SH-SY5Y (cell line): ENCODE data around the gene GPX5.

Experiments
- GATA2 ChIP-seq: IDR thresholded peaks from 2 replicates; pipeline ENCODE4 v1.6.1; 2011; ENCODE audit warnings: mild to moderate bottlenecking, low read depth, low read length
- GATA3 ChIP-seq: IDR thresholded peaks from 2 replicates; pipeline ENCODE4 v1.6.1; 2011; ENCODE audit warnings: low read depth, mild to moderate bottlenecking, low read length, moderate library complexity

DNA sequence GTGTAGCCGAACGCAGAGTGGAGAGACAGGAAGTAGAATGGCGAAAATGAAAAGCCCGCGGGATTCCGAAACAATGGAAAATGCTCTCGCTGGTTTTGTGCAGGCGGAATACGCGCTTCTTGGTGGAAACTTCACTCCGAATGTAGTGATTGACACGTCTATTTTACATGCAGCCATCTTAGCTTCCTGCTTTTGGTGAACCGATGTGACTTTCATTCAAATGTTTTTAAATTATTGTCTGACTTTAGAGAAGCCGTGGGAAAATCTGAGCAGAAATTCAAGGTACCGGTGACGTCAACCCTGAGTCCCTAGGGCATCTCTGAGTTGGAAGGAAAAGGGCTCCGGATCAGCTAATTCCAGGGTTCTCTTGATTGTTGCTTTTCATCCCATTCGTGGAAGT is 11.4 kb downstream of the GPX5 start:
- no peak for TF ChIP-seq GATA3
- TF ChIP-seq GATA2, result no peak
